GM21786 (cell line): ENCODE measurements around the gene NUMB.

Source experiments
- ATAC-seq: cut with Tn5 transposase; IDR thresholded peaks from one replicate; pipeline ENCODE4 v1.9.1; 2021; ENCODE audit not compliant: unreplicated experiment

The NUMB gene

DNA sequence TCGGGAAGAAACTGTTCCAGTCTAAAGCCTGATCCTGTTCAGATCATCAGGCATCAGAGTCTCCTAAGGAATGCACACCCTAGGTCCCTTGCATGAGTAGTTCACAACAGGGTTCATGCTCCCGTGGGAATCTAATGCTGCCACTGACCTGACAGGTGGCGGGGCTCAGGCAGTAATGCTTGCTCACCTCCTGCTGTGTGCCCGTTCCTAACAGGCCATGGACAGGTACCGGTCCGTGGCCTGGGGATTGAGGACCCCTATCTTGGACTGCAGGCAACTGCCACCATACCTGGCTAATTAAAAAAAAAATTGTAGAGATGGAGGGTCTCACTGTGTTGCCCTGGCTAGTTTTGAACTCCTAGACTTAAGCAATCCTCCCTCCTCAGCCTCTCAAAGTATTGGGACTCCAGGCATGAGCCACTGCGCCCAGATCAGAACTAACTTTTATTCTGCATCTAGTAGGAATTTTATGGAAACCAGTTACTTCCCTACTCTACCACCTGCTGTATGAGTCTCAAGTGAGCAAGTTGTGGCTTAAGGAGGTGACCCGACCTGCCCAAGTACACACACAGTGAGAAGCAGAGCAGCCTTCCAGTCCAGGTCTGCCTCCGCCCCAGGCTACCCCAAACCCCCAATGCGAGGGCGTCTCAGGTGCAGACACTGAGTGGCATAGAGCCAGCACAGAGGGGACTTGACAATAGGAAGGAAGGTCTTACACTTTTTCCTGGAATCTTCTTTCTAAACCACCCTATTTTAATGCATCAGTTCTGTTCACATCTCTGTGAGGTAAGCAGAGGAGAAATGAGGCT is 223.6 kb downstream of the NUMB start:
- ATAC-seq, result no peak

DNA sequence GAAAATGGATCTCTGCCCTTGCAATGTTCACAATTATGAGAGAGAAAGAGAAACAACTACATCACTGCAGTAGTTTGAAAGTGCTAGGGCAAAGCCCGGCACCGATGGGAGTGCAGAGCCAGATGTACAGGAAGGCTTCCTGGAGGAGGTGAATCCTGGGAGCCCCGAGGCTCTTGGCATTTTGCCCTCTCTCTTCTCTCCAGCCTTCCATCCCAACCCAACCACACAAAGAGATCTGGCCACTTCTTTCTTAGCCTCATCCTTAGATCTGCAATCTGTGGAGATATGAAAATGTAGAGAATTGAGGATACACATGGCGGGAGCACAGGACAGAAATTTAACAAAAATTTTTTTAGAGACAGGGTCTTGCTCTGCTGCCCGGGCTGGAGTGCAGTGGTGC is 224.3 kb downstream of the NUMB start:
- ATAC-seq, result no peak

DNA sequence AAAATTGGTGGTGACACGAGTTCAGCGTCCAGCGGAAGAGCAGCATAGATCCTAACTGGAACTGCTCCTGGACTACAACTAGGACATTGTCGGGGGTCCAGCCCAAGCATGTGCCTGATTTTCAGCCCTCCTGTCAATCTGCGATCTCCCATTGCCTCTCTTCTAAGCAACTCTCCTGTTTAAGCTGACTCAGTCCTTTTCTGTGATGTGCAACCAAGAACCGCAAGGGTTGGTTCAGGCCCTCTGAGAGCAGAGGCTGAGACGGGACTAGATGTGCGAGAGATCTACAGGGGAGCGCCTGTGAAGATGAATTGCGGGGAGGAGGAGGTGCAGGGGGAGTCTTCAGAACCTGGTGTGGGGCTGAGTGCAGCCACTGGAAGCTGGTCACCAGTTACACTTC is 224.8 kb downstream of the NUMB start:
- no peak for ATAC-seq

DNA sequence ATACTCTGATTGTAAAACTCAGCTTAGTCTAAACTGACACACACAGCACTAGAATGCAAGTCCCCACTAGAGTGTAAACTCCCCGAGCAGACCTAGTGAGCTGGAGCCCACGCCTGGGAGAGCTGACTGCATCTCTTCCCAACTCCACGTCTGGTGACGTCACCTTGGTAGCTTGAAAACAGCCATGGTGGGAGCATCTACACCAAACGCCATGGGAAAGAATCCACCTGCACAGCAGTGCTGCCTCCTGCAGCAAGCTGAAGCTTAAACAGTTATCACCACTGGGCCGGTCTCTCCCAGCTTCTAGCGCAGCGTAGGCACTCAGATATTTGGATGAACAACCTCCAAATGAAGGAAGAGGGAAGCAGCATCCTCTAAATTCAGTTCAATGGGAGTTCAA is 225.4 kb downstream of the NUMB start:
- no peak for ATAC-seq

DNA sequence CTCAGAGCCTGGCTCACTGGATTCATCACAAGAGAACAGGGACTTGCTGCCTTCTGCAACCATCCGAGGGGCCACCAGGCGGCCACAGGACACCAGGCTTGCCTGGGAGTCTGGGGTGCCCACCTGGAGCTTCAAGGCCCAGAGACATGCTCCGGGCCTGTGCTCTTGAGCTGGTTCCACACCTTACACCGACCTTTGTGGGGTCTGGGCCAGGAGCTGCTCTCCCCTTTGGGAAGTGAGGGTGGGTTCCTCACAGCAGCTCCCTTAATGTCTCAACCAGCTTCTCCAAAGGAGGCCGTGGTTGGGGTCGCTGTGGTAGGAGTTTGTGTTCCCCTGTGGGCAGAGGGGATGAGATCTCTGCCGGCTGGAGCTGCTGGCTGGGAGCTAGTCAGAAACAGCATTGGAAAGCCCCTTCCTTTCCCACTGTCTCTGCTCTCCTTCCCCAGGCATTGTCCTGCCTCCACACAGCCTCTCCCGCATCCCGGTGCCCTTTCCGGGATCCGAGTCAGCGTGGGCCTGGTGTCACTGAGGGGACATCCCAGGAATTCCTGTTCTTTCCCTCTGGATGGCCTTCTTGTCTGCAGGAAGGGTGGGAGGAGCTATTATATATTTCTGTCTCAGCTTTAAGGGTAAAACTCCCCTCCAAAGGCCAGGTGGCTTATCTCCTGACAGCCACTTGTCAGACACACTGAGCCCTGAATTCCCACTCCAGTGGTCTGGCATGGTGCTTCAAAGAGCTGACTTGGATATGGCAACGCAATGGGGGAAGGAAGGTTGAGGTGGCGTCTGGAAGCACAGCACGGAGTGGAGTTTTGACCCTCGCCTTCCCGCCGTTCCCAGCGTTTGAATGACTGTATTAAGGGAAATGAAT is 226.1 kb downstream of the NUMB start:
- no peak for ATAC-seq

DNA sequence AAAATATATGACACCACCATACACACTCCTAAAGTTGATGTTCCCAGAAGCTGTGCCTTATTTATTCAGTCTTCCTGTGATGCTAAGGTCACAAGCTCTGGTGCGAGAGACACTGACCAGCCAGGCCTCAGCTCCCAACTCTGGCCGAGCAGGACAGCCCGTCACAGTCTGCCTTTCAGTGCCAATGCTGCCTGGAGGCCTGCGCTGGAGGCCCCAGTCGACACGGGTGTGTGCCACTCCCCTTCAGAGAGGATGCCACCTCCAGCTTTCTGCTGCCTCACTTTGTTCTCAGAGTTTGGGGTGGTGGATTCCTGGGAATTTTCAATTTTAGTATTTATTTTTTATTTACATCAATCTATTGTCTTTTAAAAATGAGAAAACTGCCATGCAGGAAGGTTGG is 228.3 kb downstream of the NUMB start:
- ATAC-seq, result no peak

DNA sequence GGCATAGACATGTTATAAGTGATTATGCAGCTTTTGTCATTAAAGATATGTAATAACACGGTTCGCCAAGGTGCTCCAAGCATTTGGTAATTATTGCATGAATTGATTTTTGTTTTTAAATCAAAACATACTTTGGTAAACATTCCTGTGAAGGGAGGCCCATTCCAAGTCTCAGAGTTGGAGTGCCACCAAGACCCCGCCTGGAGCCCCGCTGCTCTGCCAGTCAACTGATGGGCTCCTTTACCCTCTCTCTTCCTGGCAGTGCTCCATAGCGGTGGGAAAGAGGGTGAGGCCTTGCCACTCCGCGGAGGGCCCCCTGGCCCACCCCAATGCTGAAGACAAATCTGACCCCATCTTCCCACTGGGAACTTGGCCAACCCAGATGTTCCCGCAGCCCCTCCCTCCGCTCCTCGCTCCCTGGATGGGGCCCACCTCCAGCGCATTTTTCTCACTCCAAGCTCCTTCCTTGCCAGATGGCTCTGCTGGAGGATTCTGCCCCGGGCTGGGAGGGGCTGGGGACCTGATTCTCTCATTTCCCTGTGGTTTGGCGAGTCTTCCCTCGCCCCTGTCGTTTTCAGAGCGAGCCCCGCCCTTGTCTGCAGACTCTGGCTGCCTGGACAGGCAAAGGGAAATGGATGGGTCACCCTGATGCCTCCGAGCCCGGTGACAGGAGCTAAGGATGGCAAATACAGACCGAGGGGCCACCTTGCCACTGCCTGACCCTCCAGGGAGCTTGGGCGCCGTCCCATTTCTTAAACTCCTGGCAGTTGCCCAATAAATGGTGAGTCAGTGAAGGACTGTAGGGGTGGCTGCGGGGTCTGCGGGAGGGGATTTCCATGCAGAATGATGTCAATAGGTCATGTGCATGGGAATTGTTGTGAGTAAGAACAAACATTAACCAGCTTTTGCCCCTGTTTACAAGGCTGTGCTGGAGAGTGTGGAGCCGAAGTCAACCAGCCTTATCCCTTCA is 230.2 kb downstream of the NUMB start:
- no peak for ATAC-seq

DNA sequence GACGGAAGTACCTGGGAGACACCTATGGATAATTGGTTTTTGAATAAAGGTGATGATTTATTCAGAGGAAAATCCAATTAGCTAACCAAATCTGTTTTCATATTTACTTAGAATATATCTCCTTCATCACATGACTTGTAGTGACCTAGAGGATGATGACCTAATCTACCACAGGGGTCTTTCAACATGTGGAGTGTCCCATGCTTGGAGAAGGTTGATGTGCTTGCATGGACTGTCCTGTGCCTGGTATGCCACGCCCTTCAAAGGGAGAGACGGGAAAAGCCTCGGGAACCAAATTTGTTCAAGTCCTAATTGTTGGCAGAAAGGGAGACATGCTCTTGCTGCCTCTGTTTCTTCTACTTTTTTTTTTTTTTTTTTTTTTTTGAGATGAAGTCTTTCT is 232.8 kb downstream of the NUMB start:
- no peak for ATAC-seq
